Thoracic aorta endothelial cell (primary cell): ENCODE data around the gene TGIF2LY. TPM values are rescaled to one million over a fixed set of nuclear protein-coding genes. Genes with fewer than 3 reads are reported as not detected.

Experiments
- small RNA-seq: library from RNA; depleted of rRNA; stranded (forward); fragments of <200 nt; gene quantifications from one replicate; pipeline ENCODE3, GENCODE V24; 2012
- total RNA-seq: library from RNA; depleted of rRNA; stranded (reverse); fragments of >200 nt; gene quantifications from 2 replicates; pipeline ENCODE4 v1.2.3, GENCODE V29; 2012

The TGIF2LY gene
- not detected in 2 replicates for total RNA-seq

GRCh38 chrY:3578767-3579166 is at the start of gene TGIF2LY:
TSS of gene TGIF2LY (plus strand) at chrY:3579067. CDS start at chrY:3579245, 178 bp downstream.

Small RNA genes within 50 kb of the gene (small RNA-seq; reads per million reads assigned to genes)
- gene PRRC2CP1, result not detected
